NCI-H748 treated with DMSO at 0.1 percent for 48 hours (cell line): ENCODE measurements around the gene FKBP1B.
"Not testable (repeated sequence)": the region's sequence is repeated elsewhere in the genome, so short reads cannot be mapped to it uniquely, and the experiment has no call there.

Experiments
- DNase-seq: peaks from one replicate; lab custom pipeline; 2025; lab: John Stamatoyannopoulos, UW

The FKBP1B gene

DNA sequence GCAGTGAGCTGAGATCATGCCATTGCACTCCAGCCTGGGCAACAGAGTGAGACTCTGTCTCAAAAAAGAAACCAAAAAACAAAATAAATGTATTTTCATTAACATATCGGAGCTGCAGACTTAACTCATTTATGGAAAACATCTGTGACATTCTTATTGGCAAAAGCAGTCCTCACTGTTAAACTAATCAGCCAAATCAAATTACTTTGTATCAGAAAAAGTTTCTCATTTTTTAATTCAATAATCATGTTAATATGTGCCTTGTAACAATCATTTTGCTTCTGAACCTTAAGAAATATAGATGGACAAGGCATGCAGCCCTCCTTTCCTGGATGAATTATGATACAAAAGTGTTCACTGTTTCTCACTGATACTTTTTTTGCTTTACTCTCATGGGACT, 53.1 kb downstream of the FKBP1B start:
- DNase-seq = no peak

DNA sequence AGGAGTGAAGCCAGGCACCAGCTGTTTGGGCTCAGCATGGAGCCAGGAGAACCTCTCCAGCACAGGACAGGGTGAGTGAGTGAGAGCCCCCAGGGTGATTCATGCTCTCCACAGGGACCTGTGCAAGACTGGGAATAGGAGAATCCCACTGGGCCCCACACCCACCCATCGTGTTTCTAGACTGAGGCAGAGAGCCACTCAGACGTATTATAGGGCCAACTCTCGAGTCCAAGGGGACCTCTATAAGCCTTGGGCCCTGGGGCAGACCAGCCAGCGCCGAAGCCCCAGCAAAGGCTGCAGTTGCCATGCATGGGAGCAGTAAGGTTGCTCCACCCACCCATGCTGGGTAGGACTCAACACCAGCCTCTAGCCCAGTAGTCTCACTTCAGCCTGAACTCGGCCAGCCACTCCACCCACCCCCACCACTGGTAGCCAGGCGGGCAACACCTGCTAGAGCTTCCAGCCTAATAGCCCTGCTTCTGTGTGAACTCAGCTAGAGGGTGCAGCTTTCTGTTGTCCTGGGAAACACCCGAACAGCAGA, 54.6 kb downstream of the FKBP1B start:
- no peak for DNase-seq

DNA sequence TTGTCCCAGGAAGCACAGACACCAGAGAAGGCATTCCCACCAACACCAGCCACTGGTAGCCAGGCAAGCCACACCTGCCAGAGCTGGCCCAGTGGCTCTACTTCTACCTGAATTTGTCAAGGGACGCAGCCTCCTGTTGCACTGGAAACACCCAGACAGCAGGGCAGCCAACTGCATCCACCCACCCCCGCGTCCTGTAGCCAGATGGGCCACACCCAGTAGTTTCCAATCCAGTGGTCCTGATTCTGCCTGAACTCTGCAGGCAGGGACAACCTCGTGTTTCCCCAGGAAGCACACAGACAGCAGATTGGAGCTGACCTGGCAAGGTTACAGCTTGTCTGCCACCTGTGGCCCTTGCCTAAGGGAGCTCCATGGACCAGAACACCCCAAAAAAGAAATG, 55.4 kb downstream of the FKBP1B start:
- no peak for DNase-seq

DNA sequence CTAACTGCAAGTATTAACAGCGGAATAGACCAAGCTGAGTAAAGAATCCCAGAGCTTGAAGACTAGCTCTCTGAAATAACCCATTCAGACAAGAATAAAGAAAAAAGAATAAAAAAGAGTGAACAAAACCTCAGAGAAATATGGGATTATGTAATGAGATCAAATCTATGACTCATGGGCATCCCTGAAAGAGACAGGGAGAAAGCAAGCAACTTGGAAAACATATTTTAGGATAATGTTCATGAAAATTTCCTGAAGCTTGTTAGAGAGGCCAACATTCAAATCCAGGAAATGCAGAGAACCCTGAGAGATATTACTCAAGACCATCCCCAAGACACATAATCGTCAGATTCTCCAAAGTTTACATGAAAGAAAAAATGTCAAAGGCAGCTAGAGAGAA, 56.3 kb downstream of the FKBP1B start:
- no peak for DNase-seq

DNA sequence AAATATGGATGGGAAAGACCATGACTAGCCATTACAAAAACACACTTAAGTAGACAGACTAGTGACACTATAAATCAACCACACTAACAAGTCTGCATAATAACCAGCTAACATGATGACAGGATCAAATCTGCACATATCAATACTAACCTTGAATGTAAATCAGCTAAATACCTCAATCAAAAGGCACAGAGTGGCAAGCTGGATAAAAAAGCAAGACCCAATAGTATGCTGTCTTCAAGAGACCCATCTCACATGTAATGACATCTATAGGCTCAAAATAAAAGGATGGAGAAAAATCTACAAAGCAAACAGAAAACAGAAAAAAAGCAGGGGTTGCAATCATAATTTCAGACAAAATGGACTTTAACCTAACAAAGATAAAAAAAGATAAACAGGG, 57.2 kb downstream of the FKBP1B start:
- DNase-seq = no peak

DNA sequence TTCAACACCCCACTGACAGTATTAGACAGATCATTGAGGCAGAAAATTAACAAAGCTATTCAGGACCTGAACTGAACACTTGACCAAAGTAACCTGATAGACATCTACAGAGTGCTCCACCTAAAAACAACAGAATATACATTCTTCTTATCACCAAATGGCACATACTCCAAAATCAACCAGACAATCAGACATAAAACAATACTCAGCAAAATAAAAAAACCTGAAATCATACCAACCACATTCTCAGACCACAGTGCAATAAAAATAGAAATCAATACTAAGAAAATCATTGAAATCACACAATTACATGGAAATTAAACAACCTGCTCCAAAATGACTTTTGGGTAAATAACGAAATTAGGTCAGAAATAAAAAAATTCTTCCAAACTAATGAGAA, 57.8 kb downstream of the FKBP1B start:
- no peak for DNase-seq

DNA sequence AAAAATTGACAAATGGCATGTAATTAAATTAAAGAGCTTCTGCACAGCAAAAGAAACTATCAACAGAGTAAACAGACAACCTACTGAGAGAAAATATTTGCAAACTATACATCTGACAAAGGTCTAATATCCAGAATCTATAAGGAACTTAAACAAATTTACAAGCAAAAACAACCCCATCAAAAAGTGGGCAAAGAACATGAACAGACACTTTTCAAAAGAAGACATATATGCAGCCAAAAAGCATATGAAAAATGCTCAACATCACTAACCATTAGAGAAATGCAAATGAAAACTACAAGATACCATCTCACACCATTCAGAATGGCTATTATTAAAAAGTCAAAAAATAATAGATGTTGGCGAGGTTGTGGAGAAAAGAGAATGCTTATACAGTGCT, 59.9 kb downstream of the FKBP1B start:
- DNase-seq = not testable (repeated sequence)

DNA sequence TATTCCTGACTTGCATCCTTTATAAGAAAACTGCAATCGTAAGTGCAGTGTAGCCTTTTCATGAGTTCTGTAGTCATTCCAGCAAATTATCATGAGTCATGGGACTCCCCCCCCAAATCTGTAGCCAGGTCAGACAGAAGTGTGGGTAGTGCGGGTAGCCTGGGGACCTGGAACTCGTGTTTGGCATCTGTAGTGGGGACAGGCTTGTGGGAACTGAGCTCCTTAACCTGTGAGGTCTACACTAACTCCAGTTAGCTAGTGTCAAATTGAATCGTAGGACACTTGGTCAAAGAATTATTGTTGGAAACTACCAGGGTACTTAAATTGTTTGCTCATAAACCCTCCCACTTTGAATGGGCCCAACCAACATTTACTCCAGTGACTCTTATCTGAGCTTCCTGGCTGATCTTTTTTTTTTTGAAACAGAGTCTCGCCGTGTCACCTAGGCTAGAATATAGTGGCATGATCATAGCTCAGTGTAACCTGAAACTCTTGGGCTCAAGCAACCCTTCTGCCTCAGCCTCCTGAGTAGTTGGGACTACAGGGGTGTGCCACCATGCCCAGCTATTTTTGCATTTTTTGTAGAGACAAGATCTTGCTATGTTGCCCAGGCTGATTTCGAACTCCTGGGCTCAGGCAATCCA, 61.2 kb downstream of the FKBP1B start:
- DNase-seq = no peak

DNA sequence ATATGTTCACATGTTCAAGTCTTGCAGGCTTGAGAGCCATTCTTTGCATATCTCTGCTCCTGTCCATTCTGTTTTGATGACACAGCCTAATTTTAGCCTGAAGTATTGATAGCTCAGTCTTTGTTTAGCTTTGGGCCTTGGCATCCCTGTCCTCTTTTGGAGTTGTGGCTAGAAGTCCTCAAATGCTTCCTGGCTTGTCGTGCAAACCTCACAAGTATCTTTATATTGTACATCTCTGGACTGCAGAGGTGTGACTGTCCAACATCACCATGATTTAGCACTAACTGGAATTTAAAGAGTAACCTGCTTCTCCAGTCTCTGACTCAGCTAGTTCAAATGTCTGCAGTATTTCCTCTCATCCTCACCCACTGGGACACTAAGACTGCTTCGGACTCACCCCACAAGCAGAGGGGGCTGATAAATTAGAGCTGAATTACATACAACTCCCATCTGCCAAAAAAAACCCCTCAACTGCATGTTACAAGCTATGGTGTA, 61.9 kb downstream of the FKBP1B start:
- no peak for DNase-seq
